Upper lobe of left lung (tissue), 6 donors: Measurements from ENCODE around the gene TCF21. TPM values are rescaled to one million over a fixed set of nuclear protein-coding genes. Genes with fewer than 3 reads are reported as not detected.

Experiments used
- ATAC-seq, 2 donors: fragments of 200-7000 bp; cut with Tn5 transposase; one replicate each; pipeline ENCODE4 v1.9.1; 2022; ENCODE audit warnings: mild to moderate bottlenecking in 2 of 2, moderate library complexity in 2 of 2; ENCODE audit not compliant: low FRiP score in 2 of 2
- DNase-seq, 2 donors: peaks; one replicate each; pipeline ENCODE4 v3.0.0-alpha.2; 2019 to 2020
- H3K27ac ChIP-seq, 4 donors: fragments of 200-600 bp; sonication (generic); one replicate each; pipeline ENCODE4 v1.5.1; 2016 to 2019
- H3K27me3 ChIP-seq, 4 donors: fragments of 200-600 bp; sonication (generic); one replicate each; pipeline ENCODE4 v1.5.1; 2017 to 2019
- H3K36me3 ChIP-seq, 4 donors: fragments of 200-600 bp; sonication (generic); one replicate each; pipeline ENCODE4 v1.5.1; 2016 to 2019
- H3K4me1 ChIP-seq, 4 donors: fragments of 200-600 bp; sonication (generic); one replicate each; pipeline ENCODE4 v1.5.1; 2018 to 2019
- H3K4me3 ChIP-seq, 4 donors: fragments of 200-600 bp; sonication (generic); one replicate each; pipeline ENCODE4 v1.5.1; 2017 to 2019; ENCODE audit warnings: mild to moderate bottlenecking in 2 of 4, moderate library complexity in 1 of 4
- H3K9me3 ChIP-seq, 4 donors: fragments of 200-600 bp; sonication (generic); one replicate each; pipeline ENCODE4 v1.5.1; 2018 to 2019
- CTCF ChIP-seq, 6 experiments: fragments of 450-650 bp in 4 of 6; fragments of 200-600 bp in 2 of 6; sonication (generic) in 2 of 6; IDR thresholded peaks; one replicate each; pipeline ENCODE4 v1.5.1; 2016 to 2019; ENCODE audit warnings: antibody characterized with exemption in 6 of 6
- EP300 ChIP-seq, 4 donors: sonication (generic); formaldehyde crosslinking; IDR thresholded peaks; one replicate each; pipeline ENCODE4 v1.5.1; 2017; ENCODE audit warnings: antibody characterized with exemption in 4 of 4, control low read depth in 2 of 4
- POLR2A ChIP-seq, 4 donors: fragments of 450-650 bp; IDR thresholded peaks; one replicate each; pipeline ENCODE4 v1.5.1; 2016 to 2017; ENCODE audit warnings: antibody characterized with exemption in 4 of 4, mild to moderate bottlenecking in 2 of 4
- POLR2AphosphoS5 ChIP-seq, 2 donors: sonication (generic); formaldehyde crosslinking; IDR thresholded peaks; one replicate each; pipeline ENCODE4 v1.5.1; 2017; ENCODE audit warnings: antibody characterized with exemption in 2 of 2
- WGBS, 2 donors: methylation state at CpG; one replicate each; pipeline ENCODE4 v1.1.5; 2017 to 2018; 5-methylcytosine and 5-hydroxymethylcytosine counted together
- total RNA-seq, 6 donors: library from RNA; depleted of rRNA in 4 of 6; stranded (reverse); fragments of >200 nt in 4 of 6; gene quantifications; one replicate each; pipeline versions ENCODE4 v1.1.0 to v1.2.1, GENCODE V29; 2016 to 2021
- donor health status: DM: no; HTN: no; CAD: no; lungs with moderate emphysema.
- donor health status: DM: no; HTN: yes; CAD: no; lungs with severe emphysema.

Gene TCF21
- total RNA-seq, 6 donors from 2014 or later, result 13.8 to 68.6 (median 30.2) TPM

- 61 to 63% methylated on average over 1 of the region's 1 CpG for WGBS, 2 donors
- TF ChIP-seq POLR2A (IDR thresholded peaks at IDR 0.05), result no peak
- TF ChIP-seq EP300 (IDR thresholded peaks at IDR 0.05), result no peak
- TF ChIP-seq POLR2AphosphoS5 (IDR thresholded peaks at IDR 0.05), result no peak
- no peak for TF ChIP-seq CTCF (IDR thresholded peaks at IDR 0.05)
- ATAC-seq (no peak), DNase-seq (no peak)
- no peak overlapping the region for H3K4me3 ChIP-seq
- no peak overlapping the region for H3K27ac ChIP-seq
- no peaks in the 10 kb centered on the region for H3K9me3 ChIP-seq
- no peaks in the 10 kb centered on the region for H3K36me3 ChIP-seq
- peaks cover 0 to 7% (median under 1%) of the 10 kb centered on the region in 4 donors for H3K4me1 ChIP-seq
- peaks cover 0 to 25% (median 6%) of the 10 kb centered on the region in 4 donors for H3K27me3 ChIP-seq
These were observed 9.3 kb downstream of the TCF21 start for GRCh38 chr6:133898263-133898662.

GRCh38 chr6:133899556-133899955, 10.6 kb downstream of the TCF21 start:
- DNase-seq (no peak), ATAC-seq (no peak)
- no peaks in the 10 kb centered on the region for H3K9me3 ChIP-seq
- H3K4me1 ChIP-seq, result peaks cover 0 to 7% (median 0%) of the 10 kb centered on the region in 4 donors
- no peak overlapping the region for H3K27ac ChIP-seq
- H3K4me3 ChIP-seq, result no peak overlapping the region
- no peaks in the 10 kb centered on the region for H3K36me3 ChIP-seq
- peaks cover 0 to 13% (median 5%) of the 10 kb centered on the region in 4 donors for H3K27me3 ChIP-seq
- no peak for TF ChIP-seq EP300 (IDR thresholded peaks at IDR 0.05)
- no peak for TF ChIP-seq CTCF (IDR thresholded peaks at IDR 0.05)
- TF ChIP-seq POLR2AphosphoS5 (IDR thresholded peaks at IDR 0.05), result no peak

- no peak overlapping the region for H3K4me3 ChIP-seq
- 89 to 97% methylated on average over 2 of the region's 2 CpGs for WGBS, 2 donors
- H3K9me3 ChIP-seq, result no peaks in the 10 kb centered on the region
- TF ChIP-seq EP300 (IDR thresholded peaks at IDR 0.05), result no peak
- DNase-seq (no peak), ATAC-seq (no peak)
- no peaks in the 10 kb centered on the region for H3K27me3 ChIP-seq
- no peaks in the 10 kb centered on the region for H3K4me1 ChIP-seq
- H3K27ac ChIP-seq, result no peak overlapping the region
- no peaks in the 10 kb centered on the region for H3K36me3 ChIP-seq
These were observed 14.9 kb downstream of the TCF21 start for GRCh38 chr6:133903855-133904254.

- ATAC-seq, result peak in 1 of 2 donors; percentile 35
- Histone ChIP-seq H3K4me3 (no peak overlapping the region), H3K36me3 (no peaks in the 10 kb centered on the region), H3K4me1 (no peaks in the 10 kb centered on the region), H3K9me3 (no peaks in the 10 kb centered on the region), H3K27ac (no peak overlapping the region), H3K27me3 (no peaks in the 10 kb centered on the region)
- TF ChIP-seq EP300 (IDR thresholded peaks at IDR 0.05), result no peak
- TF ChIP-seq POLR2A (IDR thresholded peaks at IDR 0.05), result no peak
- TF ChIP-seq POLR2AphosphoS5 (IDR thresholded peaks at IDR 0.05), result no peak
- no peak for TF ChIP-seq CTCF (IDR thresholded peaks at IDR 0.05)
- no peak for DNase-seq
- 35 to 41% methylated on average over 1 of the region's 1 CpG for WGBS, 2 donors
These were observed 17.1 kb downstream of the TCF21 start for GRCh38 chr6:133906050-133906449.

GRCh38 chr6:133916650-133917151, 27.8 kb downstream of the TCF21 start:
- TF ChIP-seq POLR2A (IDR thresholded peaks at IDR 0.05) (no peak), CTCF (IDR thresholded peaks at IDR 0.05) (peak; percentile 51 to 84 (median 68)), POLR2AphosphoS5 (IDR thresholded peaks at IDR 0.05) (no peak), EP300 (IDR thresholded peaks at IDR 0.05) (no peak)
- no peak overlapping the region for H3K4me3 ChIP-seq
- peaks cover 0 to 9% (median 2%) of the 10 kb centered on the region in 4 donors for H3K4me1 ChIP-seq
- WGBS, 2 donors, result 9% methylated on average over 8 of the region's 8 CpGs
- H3K36me3 ChIP-seq, result no peaks in the 10 kb centered on the region
- DNase-seq (peak in 1 of 2 donors; percentile 79), ATAC-seq (peak; percentile 75 to 93)
- H3K27me3 ChIP-seq, result no peaks in the 10 kb centered on the region
- peaks cover 0 to 4% (median 0%) of the 10 kb centered on the region in 4 donors for H3K9me3 ChIP-seq
- peak overlapping the region in 2 of 4 donors; percentile 14 to 27 for H3K27ac ChIP-seq
